Stimulated activated CD4-positive, alpha-beta T cell treated with anti-CD3 and anti-CD28 coated beads, Interleukin-2, amount 100 ng/mL, for 24 hours (primary cell): ENCODE results near the gene TAF15.

Experiments
- DNase-seq, 2 donors: peaks; one replicate each; pipeline ENCODE4 v3.0.0-alpha.2; 2020

The TAF15 gene

DNA sequence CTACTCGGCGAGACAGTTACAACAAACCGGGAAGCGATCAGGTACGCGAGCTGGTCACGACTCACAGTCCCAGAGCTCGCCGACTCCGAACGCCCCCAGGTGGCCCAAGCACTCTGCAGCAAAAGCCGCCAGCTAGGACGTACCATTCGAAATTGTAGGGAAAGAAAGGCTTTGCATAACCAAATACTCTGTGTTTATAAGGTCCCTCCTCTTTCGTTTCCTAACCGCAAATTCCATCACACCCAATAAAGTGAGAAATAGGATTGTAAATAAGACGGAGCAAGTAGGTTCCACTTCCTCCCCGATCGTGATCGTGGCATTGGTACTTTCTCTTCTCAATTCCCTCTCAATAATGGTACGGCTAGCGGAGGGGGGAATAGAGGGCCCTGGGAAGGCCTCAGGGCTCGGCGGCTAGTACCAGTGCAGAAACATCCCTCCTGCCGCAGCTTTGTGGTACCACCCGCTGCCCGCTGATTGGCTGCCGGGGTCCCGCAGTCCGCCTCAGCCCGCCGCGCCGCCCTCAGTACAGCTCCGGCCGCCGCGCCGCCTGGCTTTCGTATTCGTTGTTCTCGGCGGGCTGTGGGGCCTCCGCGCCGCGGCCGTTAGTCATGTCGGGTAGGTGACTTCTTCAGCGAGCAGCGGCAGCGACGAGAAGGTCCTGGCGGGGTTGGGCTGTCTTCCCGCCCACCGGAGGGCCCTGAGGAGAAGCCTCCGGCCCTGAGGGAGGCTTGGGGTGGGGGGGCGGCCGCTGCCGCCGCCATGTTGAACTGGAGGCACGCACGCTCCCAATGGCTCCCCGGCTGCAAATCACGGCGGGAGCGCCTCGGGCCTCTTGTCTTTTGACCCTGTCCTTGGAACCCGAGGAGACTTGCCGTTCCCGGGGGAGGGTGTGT, at the start of gene TAF15:
Gene TAF15 (plus strand): TSS at position 523 of the 893 bp plus-strand sequence. CDS start 86 bp downstream, at position 609.
- DNase-seq = peak; percentile 95

DNA sequence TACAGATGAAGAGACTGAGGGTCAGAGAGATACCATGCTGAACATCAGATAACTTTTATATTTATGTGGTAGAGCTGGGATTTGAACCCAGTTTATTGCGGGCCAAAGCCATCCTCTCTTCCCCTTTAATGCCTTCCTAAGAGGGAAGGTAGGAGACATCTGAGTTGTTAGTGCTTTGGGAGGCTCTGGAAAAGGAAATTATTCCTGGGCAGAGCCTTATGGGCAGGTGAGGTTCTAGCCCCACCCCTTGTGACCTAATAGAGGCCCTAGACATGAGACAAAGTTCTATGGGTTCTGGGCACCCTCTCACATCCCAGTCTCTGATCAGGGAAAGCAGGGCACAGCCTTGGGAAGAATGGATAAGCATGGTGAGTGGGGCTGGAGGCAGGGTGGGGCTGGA, 48.7 kb upstream of the TAF15 start, which contains the start of gene C17orf50:
Gene C17orf50 (plus strand): TSS at position 301 of the 400 bp plus-strand sequence. CDS start 55 bp downstream, at position 356.
- no peak for DNase-seq

DNA sequence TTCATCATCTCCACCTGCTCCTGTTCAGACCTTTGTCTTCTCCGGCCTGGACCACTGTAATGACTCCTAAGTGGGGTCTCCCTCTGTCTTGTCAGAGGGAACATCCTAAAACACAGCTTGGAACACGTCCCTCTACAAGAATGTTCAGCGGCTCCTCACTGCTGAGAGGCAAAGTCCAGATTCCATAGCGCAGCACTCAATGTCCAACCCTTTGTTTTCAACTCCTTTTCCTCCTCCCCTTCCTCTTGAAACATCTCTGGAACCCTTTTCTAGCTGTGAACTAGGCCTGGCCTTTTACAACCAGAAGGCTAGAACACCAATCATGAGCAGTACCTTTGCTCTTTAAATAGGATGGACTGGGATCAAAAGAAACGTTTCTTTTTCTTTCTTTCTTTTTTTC, 47.7 kb upstream of the TAF15 start:
- DNase-seq = no peak

DNA sequence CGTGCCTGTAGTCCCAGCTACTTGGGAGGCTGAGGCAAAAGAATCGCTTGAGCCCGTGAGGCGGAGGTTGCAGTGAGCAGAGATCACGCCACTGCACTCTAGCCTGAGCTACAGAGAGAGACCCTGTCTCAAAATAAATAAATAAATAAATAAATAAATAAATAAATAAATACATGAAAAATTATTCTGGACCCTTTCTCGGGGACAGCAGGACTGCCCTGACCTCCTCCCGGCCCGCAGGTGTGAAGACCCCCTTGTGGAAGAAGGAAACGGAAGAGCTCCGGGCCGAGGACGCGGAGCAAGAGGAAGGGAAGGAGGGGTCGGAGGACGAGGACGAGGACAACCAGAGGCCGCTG, 45.5 kb upstream of the TAF15 start:
- DNase-seq = no peak

DNA sequence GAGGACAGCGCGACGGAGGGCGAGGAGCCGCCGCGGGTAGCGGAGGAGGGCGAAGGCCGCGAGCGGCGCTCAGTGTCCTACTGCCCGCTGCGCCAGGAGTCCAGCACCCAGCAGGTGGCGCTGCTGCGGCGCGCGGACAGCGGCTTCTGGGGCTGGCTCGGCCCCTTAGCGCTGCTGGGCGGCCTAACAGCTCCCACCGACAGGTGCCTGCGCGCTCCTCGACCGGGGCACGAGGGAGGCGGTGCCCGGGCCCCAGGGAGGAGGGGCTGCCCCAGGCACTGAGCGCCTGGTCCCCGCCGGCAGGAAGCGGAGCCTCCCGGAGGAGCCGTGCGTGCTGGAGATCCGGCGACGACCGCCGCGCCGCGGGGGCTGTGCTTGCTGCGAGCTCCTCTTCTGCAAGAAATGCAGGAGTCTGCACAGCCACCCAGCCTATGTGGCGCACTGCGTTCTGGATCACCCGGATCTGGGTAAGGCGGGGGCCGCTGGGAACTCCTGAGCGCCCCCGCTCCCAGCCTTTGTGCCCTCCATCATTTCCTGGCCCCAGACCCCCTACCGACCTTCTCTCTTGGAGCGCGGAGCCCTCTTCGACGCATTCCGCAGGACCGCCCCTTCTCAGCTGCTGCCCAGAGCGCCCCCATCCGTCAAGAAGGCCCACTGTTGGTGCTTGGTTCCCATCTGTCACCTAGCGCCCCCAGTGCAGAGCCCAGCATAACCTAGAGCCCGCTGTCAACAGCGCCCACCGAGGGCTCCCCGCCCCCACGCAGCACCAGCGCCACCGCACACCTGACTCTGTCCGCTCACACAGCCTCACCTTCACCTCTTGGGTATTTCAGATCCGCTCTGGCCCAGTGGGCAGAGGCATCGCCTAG, 44.9 kb upstream of the TAF15 start:
- DNase-seq = peak; percentile 87 to 94

DNA sequence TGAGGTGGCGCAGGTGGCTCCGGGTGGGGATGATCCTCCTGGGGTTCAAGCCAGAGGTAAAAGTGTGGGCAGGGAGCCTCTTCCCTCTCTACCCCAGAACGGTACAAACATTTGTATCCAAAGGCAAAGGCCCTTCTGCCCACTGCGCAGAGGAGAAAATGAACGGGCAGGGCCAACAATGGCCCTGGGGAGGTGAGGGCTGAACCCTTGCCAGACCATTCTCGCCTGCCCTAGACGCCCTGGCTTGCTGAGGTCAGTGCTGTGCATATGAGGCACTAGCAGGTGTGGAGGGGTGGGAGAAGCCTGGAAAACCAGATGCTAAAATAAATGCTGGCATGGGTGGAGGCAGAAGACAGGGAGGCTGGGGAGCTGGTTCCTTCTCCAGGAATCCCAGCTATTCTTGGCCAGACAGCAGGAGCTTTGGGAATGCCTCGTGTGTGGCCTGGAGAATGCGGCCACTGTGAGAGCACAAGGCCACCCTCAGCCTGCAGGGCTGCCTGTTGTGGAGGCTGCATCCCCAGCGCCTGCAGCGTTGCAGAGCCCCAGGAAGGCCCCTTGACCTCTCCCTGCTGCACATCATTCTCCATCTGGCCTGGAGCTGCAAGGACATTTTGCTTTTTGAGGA, 44.1 kb upstream of the TAF15 start:
- no peak for DNase-seq

DNA sequence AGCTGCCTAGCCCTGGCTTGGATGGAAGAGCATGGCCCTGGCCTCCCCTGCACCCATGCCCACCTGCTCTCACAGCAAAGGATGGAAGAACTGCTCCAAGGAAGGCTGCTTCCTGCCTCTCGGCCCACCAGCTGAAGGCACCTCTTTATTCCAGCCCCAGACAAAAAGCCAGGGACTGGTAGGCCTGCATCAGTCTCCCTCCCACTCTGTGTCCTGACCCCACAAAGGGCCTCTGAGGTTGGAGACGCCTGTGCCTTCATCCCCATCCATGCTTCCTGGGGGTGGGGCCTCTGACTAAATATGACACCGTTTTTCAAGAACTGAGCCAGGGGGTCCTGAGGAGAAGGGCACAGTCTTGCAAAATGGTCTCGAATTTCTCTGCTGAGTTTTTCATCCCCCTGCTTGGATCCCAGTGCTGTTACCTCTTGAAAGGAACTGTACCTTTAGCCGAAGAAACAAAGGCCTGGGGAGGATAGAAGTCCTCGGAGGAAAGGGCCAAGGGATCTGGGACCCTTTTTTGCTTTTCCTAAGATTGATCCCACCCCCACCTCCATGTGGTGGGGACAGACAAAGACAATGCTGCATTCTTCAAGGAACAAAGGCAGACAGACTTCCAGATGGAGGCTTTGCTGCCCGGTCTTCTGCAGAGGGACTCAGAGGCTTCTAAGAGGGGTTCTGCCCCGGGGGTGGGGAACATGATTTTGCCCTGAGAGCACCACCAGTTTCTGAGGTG, 43.4 kb upstream of the TAF15 start:
- DNase-seq = no peak

DNA sequence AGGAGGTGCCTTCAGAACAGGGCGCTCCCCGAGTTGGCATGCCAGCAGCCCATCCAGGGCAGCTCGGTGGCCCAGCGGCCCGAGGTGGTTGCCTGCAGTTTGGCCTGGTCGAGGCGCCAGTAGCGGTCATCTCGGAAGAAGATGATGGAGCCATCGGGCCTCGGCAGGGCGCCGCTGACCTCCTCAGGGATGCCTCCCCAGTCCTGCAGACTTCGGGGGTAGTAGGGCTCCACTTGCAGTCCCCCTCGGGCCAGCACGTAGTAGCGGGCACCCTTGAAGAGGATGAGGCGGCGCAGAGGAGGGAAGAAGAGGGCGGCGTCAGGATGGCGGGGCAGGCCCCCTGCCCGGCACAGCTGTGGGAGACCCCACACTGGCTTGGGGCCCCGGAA, 42.8 kb upstream of the TAF15 start:
- no peak for DNase-seq

DNA sequence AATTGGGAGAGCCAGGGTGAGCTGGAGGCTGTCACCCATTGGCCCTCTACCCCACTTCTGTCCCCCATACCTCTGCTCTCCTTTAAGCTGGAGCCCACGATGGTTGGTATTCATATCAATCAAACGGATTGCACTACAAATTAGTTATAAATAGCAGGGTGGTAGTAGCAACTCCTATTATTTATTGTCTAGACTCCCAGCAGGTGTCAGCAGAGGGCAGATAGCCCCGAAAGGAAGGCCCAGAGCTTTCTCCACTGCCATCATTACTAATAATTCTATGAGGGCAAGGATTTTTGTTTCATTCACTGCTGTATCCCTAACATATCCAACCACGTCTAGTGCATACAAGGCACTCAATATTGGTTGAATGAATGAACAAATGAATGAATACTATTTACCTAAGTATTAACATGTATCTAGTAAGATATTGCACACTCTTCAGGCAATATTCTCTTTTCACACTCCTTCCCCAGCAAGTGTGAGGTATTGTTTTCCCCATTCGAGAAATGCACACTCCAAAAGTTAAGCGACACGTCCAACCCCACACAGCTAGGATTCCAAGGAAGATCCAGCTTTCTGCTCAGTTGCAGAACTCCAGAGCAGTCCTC, 42.3 kb upstream of the TAF15 start:
- DNase-seq = peak; percentile 37 to 38

DNA sequence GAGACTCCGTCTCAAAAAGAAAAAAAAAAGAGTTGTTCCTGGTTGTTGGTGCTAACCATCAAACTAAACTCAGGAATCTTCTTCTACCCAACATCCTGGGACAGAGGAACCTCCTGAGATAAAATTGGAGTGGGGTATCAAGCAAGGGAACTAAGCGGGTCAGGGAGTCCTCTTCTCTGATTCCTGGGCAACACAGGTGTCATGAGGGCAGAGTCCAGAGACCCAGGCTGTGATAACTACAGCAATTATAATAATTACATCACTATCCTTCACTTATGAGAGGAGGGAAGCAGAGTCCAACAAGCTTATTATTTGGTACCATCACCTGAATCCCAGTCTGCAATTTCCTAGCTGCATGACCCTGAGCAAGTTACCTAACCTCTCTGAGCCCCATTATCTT, 40.5 kb upstream of the TAF15 start:
- no peak for DNase-seq

DNA sequence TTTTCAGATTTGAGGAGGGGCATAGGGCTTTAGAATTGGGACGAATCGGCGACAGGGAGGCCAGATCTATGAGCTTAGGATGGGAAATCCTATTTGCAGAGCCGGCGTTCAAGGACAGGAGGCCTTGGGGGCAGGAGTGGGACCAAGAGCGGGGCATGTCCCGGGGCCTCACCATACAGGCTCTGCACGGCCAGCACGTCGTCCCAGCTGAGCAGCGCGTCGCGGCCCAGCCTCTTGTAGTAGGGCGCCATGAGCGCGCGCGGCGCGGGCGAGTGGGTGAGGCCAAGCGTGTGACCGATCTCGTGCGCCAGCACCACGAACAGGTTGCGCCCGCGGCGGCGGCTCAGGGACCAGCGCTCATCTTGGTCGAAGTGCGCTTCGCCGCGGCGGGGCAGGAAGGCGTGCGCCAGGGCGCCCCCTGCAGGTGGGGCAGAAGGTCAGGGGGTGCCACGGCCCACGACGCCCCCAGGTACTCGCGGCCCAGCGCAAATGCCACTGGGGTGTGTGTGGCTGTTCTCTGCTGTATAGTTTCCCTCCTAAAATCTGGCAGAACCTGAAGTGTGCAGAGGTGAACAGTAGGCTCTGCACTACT, 39.3 kb upstream of the TAF15 start:
- DNase-seq = no peak

DNA sequence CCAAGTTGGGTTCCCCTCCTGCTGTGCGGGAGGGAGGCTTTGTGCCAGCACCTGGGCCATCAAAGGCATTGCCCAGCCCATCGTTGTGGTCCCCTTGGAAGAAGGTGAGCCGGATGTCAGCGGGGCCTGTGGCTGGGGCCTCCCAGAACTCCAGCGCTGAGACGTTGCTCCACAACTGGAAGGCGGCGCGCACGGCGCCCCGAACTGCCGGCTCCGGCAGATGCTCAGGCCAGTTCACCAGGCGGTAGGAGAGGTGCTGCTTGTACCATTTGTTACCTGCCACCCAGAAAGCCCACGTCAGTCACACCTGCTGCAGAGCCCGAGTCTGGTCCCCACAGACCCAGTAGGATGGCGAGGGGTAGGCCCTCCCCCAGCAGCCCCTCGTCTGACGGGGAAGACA, 36.2 kb upstream of the TAF15 start:
- no peak for DNase-seq

DNA sequence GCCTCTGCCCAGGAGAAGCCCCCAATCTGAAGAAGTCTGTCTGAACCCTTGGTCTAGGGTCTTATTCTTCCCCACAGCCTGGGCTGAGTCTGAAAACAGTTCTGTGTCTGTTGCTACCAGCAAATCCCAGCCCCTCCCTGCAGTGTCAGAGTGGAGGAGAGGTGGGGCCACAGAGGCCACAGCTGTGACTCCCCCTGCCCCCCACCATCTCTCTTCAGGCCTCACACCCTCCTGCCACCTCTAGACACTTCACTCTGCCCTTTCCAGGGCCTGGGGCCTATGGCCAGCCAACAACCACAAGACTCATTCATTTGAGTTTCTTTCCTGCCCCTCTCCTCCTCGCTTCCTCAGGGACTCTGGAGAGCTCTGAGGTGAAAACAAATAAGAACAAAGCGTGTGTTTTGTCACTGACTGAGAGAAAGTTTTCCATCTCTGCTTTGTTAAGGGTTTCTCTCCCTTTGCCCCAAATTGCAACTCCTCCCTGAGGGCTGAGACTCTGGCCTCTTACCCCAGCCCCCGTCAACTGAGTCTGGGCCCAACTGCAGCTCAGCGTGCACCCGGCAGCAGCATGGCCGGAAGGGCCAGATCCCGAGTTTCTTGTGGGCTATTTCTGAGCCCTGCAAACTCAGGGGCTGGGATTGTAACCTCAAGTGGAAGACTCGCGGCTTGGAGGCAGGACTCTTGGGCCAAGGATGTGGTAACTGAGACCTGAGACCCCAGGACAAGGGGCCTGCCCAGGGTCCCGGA, 35.4 kb upstream of the TAF15 start:
- DNase-seq = no peak

DNA sequence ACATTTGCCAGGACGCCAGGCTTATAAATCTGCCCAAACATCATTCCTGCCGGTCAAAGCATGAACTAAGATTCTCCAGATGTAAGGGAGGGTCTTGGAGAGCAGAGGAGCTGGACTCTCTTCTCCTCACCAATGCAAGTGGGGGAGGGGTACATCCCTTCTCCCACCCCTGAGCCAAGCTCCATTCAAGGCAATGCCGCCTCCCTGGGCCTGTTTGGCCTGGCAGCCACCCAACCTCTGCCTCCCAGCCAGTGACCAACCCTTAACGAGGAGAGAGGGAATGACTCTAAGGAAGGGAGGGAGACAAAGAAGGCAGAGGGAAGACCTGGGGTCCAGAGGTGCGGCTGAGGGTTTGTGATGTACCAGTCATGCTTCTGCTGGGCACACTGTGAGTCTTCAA, 34.8 kb upstream of the TAF15 start:
- no peak for DNase-seq

DNA sequence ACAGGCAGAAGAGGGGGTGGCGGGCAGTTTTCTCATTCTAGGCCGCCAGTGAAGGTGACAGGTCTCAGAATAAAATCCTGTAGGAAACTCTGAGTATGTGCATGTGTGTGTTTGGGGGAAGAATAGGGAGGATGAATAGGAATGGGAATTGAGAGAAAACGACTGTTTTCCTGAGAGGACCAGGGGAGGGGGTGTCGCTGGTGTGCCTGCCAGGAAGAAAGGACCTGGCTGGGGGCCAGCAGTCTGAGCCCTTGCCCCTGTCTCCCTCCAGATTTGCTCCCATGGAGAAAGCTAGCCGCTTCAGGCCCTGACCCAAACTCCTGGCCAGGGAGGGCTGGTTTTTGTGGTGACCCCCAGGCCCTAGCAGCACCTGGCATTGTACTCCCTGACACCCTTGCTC, 34.2 kb upstream of the TAF15 start:
- no peak for DNase-seq

DNA sequence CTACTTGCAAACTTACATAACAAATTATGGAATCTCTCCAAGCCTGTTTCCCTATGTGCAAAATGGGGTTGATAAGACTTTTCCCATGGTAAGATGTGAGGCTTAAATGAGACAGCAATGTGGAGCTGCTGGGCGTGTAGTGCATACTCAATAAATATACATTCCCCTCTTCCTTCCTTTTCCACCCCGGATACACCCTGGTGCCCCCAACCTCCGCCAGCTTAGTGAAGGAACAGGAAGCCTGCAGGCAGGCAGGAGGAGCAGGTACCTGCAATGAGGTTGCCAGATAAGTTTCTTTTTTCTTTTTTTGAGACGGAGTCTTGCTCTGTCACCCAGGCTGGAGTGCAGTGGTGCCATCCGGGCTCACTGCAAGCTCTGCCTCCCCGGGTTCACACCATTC, 33.7 kb upstream of the TAF15 start:
- DNase-seq = no peak

DNA sequence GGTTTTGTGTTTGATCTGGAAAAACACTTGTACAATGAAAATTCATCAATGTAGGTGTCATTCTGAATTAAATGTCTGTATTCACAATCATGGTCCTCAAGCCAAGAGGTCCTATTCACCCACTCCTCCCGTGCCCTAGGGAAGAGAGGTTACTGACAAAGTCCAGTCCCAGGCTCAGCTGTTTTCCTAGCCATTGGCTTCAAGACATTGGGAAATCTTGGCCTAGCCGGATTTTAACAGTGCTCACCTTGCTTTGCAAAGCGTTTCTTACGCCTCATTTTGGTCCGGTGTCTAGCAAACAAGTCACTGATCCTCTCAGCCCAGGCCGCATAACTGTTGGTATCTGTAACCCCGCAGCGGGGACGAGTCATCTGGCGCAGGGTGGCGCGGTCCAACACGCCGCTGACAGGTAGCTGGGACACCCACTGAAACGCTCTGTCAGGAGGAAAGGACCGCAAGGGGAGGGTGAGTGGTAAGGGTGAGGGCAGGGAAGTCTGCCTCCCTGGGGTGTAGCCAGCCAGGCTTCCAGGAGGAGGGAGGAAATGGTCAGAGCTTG, 30.6 kb upstream of the TAF15 start:
- no peak for DNase-seq

DNA sequence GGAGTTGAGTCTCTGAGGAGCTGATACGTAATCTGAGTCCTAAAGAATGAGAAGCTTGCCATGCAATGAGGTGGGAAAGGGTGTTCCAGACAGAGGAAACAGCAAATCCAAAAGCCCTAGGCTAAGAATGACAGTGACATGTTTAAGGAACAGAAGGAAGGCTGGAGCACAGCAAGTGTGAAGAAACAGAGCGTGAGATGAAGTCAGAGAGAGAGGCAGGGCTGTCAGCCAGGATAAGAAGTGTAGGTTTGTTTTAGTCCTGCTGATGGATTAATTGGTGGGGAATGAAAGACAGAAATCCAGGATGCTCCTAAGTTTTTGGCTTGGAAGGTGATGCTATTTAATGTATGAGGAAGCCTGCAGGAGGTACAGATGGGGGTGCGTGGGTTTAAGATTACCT, 28.3 kb upstream of the TAF15 start:
- no peak for DNase-seq

DNA sequence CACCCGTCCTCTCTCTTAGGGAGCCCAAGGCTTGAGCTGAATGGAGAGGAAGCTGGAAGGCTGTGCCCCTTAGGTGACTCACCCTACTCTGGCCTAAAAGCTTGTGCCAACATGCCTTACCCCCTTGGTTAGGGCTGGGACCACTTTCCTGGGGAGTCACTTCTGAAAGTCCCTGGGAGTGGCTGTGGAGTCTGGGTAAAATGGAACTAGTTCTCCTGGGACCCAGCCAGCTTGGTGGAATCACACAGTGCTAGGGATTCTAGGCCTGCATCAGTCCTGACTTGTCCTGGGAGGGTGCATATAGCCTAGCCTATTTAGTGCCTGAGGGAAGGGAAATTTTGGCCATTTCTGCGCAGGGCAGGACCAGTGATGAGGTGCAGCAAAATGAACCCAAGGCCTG, 24.4 kb upstream of the TAF15 start:
- DNase-seq = no peak

DNA sequence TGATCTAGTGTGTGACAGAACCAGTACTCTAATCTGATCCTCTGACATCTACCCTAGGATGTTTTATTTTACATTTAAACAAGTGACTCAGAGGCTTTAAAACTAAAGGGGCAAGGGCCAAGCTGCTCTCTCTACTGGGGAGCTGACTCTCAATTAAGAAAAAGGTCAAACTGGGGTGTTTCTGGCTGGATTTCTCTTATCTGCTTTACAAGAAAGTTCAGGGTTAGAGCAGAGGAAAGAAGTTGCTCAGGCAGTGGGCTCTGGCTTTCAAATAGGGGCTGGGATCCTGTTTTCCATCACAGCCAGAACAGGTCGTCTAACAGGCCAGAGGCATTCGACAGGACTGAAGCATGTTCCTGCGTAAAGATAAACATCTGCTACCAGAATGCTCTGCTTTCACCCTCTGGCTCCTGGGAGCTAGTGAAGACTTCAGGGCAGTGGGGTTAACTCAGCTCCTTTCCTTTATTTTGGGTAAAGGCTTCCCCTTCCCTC, 22.3 kb upstream of the TAF15 start:
- no peak for DNase-seq
